SU-DHL-6 (cell line): ENCODE measurements around the gene E4F1.

Source experiments
- EZH2phosphoT487 ChIP-seq: fragments of 200-600 bp; sonication (generic), shearing (Covaris generic); conservative IDR thresholded peaks from 2 replicates; pipeline ENCODE4 v1.6.1; 2018; ENCODE audit warnings: mild to moderate bottlenecking, antibody characterized with exemption, low read length, moderate library complexity, mixed read lengths
- TF ChIP-seq, protein P1 (sequence below): fragments of 200-600 bp; sonication (generic); IDR thresholded peaks from one replicate; pipeline ENCODE4 v1.5.1; 2017; ENCODE audit warnings: antibody characterized with exemption, mild to moderate bottlenecking, low read length, moderate library complexity; ENCODE audit not compliant: insufficient read depth, poor library complexity, severe bottlenecking

DNA sequence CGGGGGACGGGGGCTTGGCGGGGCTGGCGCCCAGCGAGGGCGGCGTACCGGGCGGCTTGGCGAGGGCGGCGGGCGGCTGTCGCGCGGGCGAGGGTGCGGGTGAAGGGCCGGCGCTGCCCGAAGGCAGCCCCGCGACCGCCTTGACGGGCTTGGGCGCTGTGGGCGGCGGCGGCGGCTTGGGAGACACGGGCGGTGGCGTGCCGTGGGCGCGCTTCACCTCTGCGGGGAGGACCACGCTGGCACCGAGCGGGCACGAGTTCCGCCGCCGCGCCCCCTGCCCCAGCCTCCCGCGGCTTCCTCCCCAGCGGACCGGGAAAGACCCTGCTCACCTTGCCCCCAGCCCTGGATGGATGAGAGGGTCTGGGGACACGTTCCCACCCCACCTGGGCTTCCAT lies 44.3 kb upstream of the E4F1 start:
- TF ChIP-seq, protein P1, sequence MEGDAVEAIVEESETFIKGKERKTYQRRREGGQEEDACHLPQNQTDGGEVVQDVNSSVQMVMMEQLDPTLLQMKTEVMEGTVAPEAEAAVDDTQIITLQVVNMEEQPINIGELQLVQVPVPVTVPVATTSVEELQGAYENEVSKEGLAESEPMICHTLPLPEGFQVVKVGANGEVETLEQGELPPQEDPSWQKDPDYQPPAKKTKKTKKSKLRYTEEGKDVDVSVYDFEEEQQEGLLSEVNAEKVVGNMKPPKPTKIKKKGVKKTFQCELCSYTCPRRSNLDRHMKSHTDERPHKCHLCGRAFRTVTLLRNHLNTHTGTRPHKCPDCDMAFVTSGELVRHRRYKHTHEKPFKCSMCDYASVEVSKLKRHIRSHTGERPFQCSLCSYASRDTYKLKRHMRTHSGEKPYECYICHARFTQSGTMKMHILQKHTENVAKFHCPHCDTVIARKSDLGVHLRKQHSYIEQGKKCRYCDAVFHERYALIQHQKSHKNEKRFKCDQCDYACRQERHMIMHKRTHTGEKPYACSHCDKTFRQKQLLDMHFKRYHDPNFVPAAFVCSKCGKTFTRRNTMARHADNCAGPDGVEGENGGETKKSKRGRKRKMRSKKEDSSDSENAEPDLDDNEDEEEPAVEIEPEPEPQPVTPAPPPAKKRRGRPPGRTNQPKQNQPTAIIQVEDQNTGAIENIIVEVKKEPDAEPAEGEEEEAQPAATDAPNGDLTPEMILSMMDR, result no peak
- no peak for TF ChIP-seq EZH2phosphoT487
